GM18508 (cell line): ENCODE data around the gene KRT3.
"Not testable (repeated sequence)": the region's sequence is repeated elsewhere in the genome, so short reads cannot be mapped to it uniquely, and the experiment has no call there.

Source experiments
- ATAC-seq: cut with Tn5 transposase; IDR thresholded peaks from one replicate; pipeline ENCODE4 v1.9.1; 2021; ENCODE audit warnings: moderate number of reproducible peaks; ENCODE audit not compliant: insufficient read depth, unreplicated experiment

Gene KRT3

GRCh38 chr12:52799505-52800211, 3.7 kb upstream of the KRT3 start:
- ATAC-seq = no peak

- ATAC-seq = no peak
These were observed 3.0 kb upstream of the KRT3 start for GRCh38 chr12:52798671-52799504.

GRCh38 chr12:52798003-52798670, 2.2 kb upstream of the KRT3 start:
- no peak for ATAC-seq

- no peak for ATAC-seq
These were observed 1.6 kb upstream of the KRT3 start for GRCh38 chr12:52797529-52797894.

GRCh38 chr12:52796839-52797528, 1.1 kb upstream of the KRT3 start:
- no peak for ATAC-seq

GRCh38 chr12:52796429-52796794, 495 bp upstream of the KRT3 start:
- ATAC-seq = no peak

- not testable (repeated sequence) for ATAC-seq
These were observed 614 bp downstream of the KRT3 start for GRCh38 chr12:52795332-52795674.

- ATAC-seq = no peak
These were observed 1.2 kb downstream of the KRT3 start for GRCh38 chr12:52794479-52795331.

- no peak for ATAC-seq
These were observed 3.5 kb downstream of the KRT3 start for GRCh38 chr12:52792185-52793029.

- ATAC-seq = no peak
These were observed 4.4 kb downstream of the KRT3 start for GRCh38 chr12:52791271-52792184.

GRCh38 chr12:52790427-52791270, 5.3 kb downstream of the KRT3 start:
- ATAC-seq = no peak

GRCh38 chr12:52789637-52790426, 6.1 kb downstream of the KRT3 start:
- ATAC-seq = no peak

GRCh38 chr12:52788876-52789636, 6.9 kb downstream of the KRT3 start:
- no peak for ATAC-seq

GRCh38 chr12:52788192-52788875, 7.6 kb downstream of the KRT3 start:
- no peak for ATAC-seq
